A204.1 (cell line): Measurements from ENCODE around the gene ASTL.
"Not testable (repeated sequence)": the region's sequence is repeated elsewhere in the genome, so short reads cannot be mapped to it uniquely, and the experiment has no call there.

Experiments used
- FAIRE-seq: peaks from 2 replicates; lab custom pipeline; 2012; peaks lifted over from hg19 to GRCh38; lab: Jason Lieb, UNC

ASTL gene

DNA sequence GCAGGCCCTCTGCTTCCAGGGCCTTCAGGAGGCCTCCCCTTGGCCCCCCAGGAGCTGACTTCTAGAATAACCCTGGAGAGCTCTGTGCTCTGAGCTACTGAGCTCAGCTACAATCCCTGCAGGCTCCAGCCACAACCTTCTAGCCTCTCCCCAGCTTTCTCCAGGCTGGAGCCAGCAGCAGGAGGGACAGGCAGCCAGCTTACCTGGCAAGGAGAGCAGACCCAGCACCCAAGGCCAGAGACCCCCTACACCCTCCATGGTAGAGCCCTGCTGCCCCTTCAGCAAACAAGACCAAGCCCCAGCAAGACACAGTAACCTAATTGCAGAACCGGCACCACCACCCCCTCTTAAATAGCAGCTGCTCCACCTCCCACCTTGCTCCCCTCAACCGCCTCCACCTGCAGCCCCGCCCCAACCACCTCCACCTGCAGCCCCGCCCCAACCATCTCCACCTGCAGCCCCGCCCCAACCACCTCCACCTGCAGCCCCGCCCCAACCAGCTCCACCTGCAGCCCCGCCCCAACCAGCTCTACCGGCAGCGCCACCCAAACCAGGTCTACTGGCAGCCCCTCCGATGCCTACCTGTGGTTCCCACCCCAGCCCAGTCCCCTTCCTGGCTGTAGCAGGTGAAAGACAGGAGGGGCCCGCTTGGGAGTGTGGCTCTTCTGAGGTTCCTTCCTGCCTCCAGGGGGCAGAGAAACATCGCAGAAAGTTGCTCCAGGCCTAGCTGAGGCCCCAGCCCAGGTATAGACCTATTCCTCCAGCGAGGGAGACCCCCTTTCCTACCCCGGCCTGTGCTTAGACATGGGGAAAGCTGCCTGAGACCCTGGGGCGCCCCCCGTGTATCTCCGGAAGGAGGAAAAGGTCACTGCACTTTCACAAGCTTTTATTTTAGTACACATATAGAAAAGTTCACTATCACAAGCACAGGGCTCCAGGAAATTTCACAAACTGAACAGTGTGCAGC is at the start of gene ASTL:
Gene ASTL (minus strand): TSS at position 324 of the 967 bp plus-strand sequence. CDS start 66 bp downstream, at position 258.
- FAIRE-seq = no peak

DNA sequence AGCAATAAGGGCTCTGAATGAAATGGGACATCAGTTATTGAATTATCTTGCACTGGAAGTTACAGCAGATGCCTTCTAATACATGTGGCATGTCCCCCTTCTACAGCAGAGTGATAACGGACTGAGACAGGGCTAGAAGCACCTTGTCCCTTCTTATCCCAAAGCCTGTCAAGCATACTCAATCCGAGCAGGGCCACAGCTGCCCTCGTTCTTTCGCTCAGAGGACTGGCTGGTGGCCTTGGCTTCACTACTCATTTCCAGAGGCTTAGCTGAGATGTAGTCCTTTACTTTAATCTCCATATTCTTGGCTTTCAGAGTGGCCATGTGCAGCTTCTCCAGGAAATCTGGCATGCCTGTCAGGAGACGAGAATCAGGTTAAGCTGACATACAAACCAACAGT is 48.3 kb upstream of the ASTL start:
- no peak for FAIRE-seq

GRCh38 chr2:96185516-96185915 is 47.2 kb upstream of the ASTL start:
- no peak for FAIRE-seq

DNA sequence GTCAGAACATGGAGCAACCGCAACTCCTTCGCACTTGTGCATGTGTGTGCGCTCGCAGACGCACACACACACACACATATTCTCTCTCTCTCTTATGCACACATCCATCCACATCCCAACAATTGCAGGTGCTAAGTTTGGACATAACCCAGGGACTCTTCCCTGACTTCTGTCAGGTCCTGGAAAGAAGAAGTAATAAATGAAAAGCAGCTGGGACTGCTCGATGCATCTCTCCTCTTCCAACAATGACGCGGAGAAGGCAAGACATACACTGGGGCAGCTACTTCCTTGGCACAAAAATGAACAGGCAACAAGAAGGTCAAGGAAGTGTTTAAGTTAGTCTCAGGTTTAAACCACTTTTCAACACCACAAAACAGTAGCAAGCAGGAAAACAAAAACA is 46.7 kb upstream of the ASTL start:
- FAIRE-seq = no peak

- FAIRE-seq = no peak
These were observed 45.9 kb upstream of the ASTL start for GRCh38 chr2:96184188-96184587.

DNA sequence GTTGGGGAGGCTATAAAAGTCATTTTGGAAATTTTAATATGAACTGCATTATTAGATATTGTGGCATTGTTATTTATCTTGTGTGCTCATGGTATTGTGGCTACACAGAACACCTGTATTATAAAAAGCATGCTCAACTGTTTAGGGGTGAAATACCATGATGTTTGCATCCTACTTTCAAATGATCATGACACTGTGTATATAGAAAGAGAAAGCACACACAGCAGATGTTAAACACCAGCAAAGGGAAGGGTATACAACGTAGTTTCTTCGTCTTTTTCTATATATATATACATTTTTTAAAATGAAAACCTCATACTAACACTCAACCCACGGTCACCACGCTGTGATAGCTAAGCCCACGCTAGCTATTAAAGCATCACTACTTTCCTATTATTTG is 43.2 kb upstream of the ASTL start:
- no peak for FAIRE-seq

DNA sequence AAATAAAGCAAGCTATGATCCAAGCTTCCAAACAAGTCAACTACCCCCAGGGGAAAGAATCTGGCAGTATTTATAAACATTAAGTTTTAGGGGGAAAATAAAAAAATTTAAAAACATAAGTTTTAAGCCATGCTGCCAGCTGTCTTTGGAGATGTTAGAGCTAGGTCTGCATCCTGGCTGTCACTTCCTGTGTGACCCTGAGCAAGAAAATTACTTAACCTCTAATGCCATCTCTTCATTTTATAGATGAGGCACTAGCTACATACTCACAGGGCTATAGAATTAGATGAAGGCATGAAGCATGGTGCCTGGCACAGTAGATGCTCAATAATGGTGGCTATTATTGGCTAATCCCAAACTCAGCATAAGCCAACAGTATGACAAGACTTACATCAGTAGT is 42.2 kb upstream of the ASTL start:
- no peak for FAIRE-seq

DNA sequence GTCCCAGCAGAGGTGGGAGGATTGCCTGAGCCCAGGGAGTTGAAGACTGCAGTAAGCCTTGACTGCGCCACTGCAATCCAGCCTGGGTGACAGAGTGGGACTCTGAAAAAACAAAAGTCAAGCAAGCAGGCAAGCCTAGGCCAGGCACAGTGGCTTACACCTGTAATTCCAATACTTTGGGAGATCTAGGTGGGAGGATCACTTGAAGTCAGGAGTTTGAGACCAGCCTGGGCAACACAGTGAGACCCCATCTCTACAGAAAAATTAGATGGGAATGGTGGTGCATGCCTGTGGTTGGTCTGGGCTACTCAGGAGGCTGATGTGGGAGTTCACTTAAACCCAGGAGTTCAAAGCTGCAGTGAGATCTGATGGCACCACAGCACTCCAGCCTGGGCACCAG is 41.7 kb upstream of the ASTL start:
- FAIRE-seq = no peak

- no peak for FAIRE-seq
These were observed 38.4 kb upstream of the ASTL start for GRCh38 chr2:96176661-96177060.

GRCh38 chr2:96175951-96176350 is 37.6 kb upstream of the ASTL start:
- FAIRE-seq = no peak

DNA sequence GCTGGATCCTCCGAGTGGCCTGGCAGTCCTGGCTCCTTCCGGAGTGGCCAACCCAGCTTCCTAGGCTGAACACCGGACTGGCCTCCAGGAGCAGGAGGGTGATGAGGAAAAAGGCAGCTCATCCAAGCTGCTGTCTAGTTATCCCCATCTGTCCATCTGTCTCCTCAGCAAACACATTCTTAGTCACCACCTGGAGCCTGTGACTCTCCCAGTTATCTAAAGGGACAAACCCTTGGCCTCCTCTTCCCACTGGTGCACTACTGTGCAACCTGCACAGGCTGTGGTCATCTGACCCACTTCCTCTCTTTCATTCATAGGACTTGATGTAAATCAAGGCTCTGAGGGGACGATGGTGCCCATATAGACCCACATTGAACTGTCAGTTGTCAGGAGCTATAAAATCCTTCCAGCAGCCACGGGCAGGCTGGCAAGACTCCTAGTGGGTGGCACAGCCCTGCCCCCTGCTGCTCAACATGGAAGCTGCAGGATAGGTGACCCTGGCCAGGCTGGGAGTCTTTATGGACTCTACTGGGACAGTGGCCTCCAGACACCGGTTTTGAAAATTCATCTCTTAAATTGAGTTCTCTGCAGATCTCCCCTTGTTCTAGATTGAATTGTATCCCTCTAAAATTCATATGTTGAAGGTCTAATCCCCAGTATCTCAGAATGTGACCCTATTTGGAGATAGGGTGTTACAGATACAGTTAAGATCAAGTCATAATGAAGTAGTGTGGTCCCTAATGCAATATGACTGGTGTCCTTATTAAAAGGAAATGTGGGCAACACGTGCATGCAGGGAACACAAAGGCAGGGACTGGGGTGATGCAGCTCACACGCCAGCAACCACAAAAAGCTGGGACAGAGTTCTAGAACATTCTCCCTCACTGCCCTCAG is 36.2 kb upstream of the ASTL start:
- FAIRE-seq = no peak

DNA sequence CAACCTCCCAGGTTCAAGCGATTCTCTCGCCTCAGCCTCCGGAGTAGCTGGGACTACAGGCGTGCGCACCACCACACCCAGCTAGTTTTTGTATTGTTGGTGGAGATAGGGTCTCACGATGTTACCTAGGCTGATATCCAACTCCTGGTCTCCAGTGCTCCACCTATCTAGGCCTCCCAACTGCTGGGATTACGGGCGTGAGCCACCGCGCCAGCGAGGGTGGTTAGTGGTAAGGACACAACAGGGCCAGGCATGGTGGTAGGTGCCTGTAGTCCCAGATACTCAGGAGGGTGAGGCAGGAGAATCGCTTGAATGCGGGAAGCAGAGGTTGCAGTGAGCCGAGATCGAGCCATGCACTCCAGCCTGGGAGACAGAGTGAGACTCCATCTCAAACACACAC is 33.5 kb upstream of the ASTL start:
- FAIRE-seq = no peak

GRCh38 chr2:96170626-96171025 is 32.3 kb upstream of the ASTL start:
- no peak for FAIRE-seq

- no peak for FAIRE-seq
These were observed 31.7 kb upstream of the ASTL start for GRCh38 chr2:96169868-96170507.

- no peak for FAIRE-seq
These were observed 29.2 kb upstream of the ASTL start for GRCh38 chr2:96167407-96168013.

- no peak for FAIRE-seq
These were observed 26.3 kb upstream of the ASTL start for GRCh38 chr2:96164459-96165184.

- no peak for FAIRE-seq
These were observed 25.6 kb upstream of the ASTL start for GRCh38 chr2:96163768-96164429.

- FAIRE-seq = no peak
These were observed 25.1 kb upstream of the ASTL start for GRCh38 chr2:96163415-96163767.

- no peak for FAIRE-seq
These were observed 23.6 kb upstream of the ASTL start for GRCh38 chr2:96161898-96162297.

DNA sequence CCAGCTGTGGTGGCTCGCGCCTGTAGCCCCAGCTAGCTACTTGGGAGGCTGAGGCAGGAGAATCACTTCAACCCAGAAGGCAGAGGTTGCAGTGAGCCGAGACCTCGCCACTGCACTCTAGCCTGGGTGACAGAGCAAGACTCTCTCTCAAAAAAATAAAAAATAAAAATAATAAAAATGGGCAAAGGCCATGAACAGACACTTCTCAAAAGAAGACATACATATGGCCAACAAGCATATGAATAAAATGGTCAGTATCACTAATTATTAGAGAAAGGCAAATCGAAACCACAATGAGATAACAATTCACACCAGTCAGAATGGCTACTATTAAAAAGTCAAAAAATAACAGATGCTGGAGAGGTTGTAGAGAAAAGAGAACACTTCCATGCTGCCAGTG is 22.1 kb upstream of the ASTL start:
- not testable (repeated sequence) for FAIRE-seq
